SK-N-SH treated with all-trans-retinoic acid at 6 μM for 48 hours (cell line): Measurements from ENCODE around the gene TOX2.

Experiments
- ATAC-seq: fragments of 200-7000 bp; cut with Tn5 transposase; 3 replicates; pipeline ENCODE4 v1.9.1; 2020; ENCODE audit warnings: mild to moderate bottlenecking, moderate library complexity
- ARNTL ChIP-seq: fragments of 450-650 bp; formaldehyde crosslinking; IDR thresholded peaks from 2 replicates; pipeline ENCODE4 v1.5.0; 2020; ENCODE audit warnings: low read depth, mild to moderate bottlenecking, moderate library complexity, borderline replicate concordance
- BACH2 ChIP-seq: fragments of 250-450 bp; sonication (Bioruptor Pico); IDR thresholded peaks from 2 replicates; pipeline ENCODE4 v1.9.0; 2021; ENCODE audit warnings: mild to moderate bottlenecking, borderline replicate concordance
- CREB5 ChIP-seq: fragments of 250-450 bp; sonication (Bioruptor Pico); IDR thresholded peaks from 2 replicates; pipeline ENCODE4 v1.5.1; 2020; ENCODE audit warnings: low read depth, mild to moderate bottlenecking, moderate library complexity
- ESRRG ChIP-seq: fragments of 250-450 bp; sonication (Bioruptor Pico); IDR thresholded peaks from 2 replicates; pipeline ENCODE4 v1.6.1; 2021; ENCODE audit warnings: mild to moderate bottlenecking
- OSR1 ChIP-seq: fragments of 250-450 bp; sonication (Bioruptor Pico); IDR thresholded peaks from 2 replicates; pipeline ENCODE4 v1.8.0; 2022; ENCODE audit warnings: moderate library complexity, mild to moderate bottlenecking, inconsistent platforms
- PPARA ChIP-seq: fragments of 250-450 bp; sonication (Bioruptor Pico); IDR thresholded peaks from 2 replicates; pipeline ENCODE4 v1.5.0; 2020; ENCODE audit warnings: mild to moderate bottlenecking, borderline replicate concordance
- RARB ChIP-seq: fragments of 250-450 bp; sonication (Bioruptor Pico); IDR thresholded peaks from 2 replicates; pipeline ENCODE4 v1.8.0; 2021; ENCODE audit warnings: mild to moderate bottlenecking, moderate library complexity
- SNAI2 ChIP-seq: fragments of 250-450 bp; sonication (Bioruptor Pico); IDR thresholded peaks from 2 replicates; pipeline ENCODE4 v1.5.0; 2020; ENCODE audit warnings: mild to moderate bottlenecking, moderate library complexity
- TCF4 ChIP-seq: fragments of 250-450 bp; sonication (Bioruptor Pico); IDR thresholded peaks from 2 replicates; pipeline ENCODE4 v1.8.0; 2021; ENCODE audit warnings: mild to moderate bottlenecking, moderate library complexity, borderline replicate concordance
- TOX ChIP-seq: fragments of 250-450 bp; sonication (Bioruptor Pico); IDR thresholded peaks from 2 replicates; pipeline ENCODE4 v1.8.0; 2021; ENCODE audit warnings: mild to moderate bottlenecking, moderate library complexity, borderline replicate concordance
- ZC3H10 ChIP-seq: fragments of 250-450 bp; sonication (Bioruptor Pico); IDR thresholded peaks from 2 replicates; pipeline ENCODE4 v1.5.1; 2021; ENCODE audit warnings: mild to moderate bottlenecking, moderate library complexity
- ZFP30 ChIP-seq: fragments of 450-650 bp; formaldehyde crosslinking; IDR thresholded peaks from 2 replicates; pipeline ENCODE4 v1.5.0; 2022; ENCODE audit warnings: mild to moderate bottlenecking, moderate library complexity
- ZNF565 ChIP-seq: fragments of 450-650 bp; formaldehyde crosslinking; conservative IDR thresholded peaks from 2 replicates; pipeline ENCODE4 v1.5.0; 2020; ENCODE audit warnings: low read depth, mild to moderate bottlenecking, moderate library complexity
- TF ChIP-seq, protein P1 (sequence below): fragments of 250-450 bp; sonication (Bioruptor Pico); IDR thresholded peaks from 2 replicates; pipeline ENCODE4 v1.5.1; 2021; ENCODE audit warnings: mild to moderate bottlenecking, moderate library complexity
- TF ChIP-seq, protein P2 (sequence below): fragments of 250-450 bp; sonication (Bioruptor Pico); IDR thresholded peaks from 2 replicates; pipeline ENCODE4 v1.5.0; 2020; ENCODE audit warnings: mild to moderate bottlenecking, moderate library complexity
- TF ChIP-seq, protein P3 (sequence below): fragments of 250-450 bp; sonication (Bioruptor Pico); IDR thresholded peaks from 2 replicates; pipeline ENCODE4 v1.8.0; 2020; ENCODE audit warnings: mild to moderate bottlenecking, moderate library complexity, borderline replicate concordance

The TOX2 gene

GRCh38 chr20:44006126-44006525 is 91.5 kb downstream of the TOX2 start (continued):
- TF ChIP-seq CREB5 (CRISPR knock-in tag) = no peak
- no peak for TF ChIP-seq PPARA (CRISPR knock-in tag)
- no peak for TF ChIP-seq ARNTL (CRISPR knock-in tag)
- no peak for TF ChIP-seq RARB (CRISPR knock-in tag)
- TF ChIP-seq, protein P1, sequence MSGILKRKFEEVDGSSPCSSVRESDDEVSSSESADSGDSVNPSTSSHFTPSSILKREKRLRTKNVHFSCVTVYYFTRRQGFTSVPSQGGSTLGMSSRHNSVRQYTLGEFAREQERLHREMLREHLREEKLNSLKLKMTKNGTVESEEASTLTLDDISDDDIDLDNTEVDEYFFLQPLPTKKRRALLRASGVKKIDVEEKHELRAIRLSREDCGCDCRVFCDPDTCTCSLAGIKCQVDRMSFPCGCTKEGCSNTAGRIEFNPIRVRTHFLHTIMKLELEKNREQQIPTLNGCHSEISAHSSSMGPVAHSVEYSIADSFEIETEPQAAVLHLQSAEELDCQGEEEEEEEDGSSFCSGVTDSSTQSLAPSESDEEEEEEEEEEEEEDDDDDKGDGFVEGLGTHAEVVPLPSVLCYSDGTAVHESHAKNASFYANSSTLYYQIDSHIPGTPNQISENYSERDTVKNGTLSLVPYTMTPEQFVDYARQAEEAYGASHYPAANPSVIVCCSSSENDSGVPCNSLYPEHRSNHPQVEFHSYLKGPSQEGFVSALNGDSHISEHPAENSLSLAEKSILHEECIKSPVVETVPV (CRISPR knock-in tag) = no peak
- TF ChIP-seq OSR1 = no peak
- TF ChIP-seq, protein P2, sequence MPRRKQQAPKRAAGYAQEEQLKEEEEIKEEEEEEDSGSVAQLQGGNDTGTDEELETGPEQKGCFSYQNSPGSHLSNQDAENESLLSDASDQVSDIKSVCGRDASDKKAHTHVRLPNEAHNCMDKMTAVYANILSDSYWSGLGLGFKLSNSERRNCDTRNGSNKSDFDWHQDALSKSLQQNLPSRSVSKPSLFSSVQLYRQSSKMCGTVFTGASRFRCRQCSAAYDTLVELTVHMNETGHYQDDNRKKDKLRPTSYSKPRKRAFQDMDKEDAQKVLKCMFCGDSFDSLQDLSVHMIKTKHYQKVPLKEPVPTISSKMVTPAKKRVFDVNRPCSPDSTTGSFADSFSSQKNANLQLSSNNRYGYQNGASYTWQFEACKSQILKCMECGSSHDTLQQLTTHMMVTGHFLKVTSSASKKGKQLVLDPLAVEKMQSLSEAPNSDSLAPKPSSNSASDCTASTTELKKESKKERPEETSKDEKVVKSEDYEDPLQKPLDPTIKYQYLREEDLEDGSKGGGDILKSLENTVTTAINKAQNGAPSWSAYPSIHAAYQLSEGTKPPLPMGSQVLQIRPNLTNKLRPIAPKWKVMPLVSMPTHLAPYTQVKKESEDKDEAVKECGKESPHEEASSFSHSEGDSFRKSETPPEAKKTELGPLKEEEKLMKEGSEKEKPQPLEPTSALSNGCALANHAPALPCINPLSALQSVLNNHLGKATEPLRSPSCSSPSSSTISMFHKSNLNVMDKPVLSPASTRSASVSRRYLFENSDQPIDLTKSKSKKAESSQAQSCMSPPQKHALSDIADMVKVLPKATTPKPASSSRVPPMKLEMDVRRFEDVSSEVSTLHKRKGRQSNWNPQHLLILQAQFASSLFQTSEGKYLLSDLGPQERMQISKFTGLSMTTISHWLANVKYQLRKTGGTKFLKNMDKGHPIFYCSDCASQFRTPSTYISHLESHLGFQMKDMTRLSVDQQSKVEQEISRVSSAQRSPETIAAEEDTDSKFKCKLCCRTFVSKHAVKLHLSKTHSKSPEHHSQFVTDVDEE = no peak
- TF ChIP-seq ESRRG (CRISPR knock-in tag) = no peak
- TF ChIP-seq TCF4 = no peak

DNA sequence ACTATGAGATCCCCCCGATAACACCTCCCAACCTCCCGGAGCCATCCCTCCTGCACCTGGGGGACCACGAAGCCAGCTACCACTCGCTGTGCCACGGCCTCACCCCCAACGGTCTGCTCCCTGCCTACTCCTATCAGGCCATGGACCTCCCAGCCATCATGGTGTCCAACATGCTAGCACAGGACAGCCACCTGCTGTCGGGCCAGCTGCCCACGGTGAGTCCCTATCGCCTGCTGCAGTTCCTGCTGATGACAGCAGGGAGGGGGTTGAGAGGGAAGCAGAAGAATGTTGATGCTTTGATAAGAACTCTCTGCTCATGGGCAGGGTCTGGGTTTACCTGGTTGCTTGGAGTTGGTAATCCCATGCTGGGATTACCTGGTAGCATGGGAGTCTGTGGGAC is 91.9 kb downstream of the TOX2 start:
- ATAC-seq = no peak
- TF ChIP-seq PPARA (CRISPR knock-in tag) (no peak), ZFP30 (CRISPR knock-in tag) (no peak), TOX (CRISPR knock-in tag) (no peak), CREB5 (CRISPR knock-in tag) (no peak), SNAI2 (CRISPR knock-in tag) (no peak), ZC3H10 (CRISPR knock-in tag) (no peak)

- TF ChIP-seq SNAI2 (CRISPR knock-in tag) = no peak
- no peak for TF ChIP-seq ZNF565 (CRISPR knock-in tag)
- TF ChIP-seq, protein P3, sequence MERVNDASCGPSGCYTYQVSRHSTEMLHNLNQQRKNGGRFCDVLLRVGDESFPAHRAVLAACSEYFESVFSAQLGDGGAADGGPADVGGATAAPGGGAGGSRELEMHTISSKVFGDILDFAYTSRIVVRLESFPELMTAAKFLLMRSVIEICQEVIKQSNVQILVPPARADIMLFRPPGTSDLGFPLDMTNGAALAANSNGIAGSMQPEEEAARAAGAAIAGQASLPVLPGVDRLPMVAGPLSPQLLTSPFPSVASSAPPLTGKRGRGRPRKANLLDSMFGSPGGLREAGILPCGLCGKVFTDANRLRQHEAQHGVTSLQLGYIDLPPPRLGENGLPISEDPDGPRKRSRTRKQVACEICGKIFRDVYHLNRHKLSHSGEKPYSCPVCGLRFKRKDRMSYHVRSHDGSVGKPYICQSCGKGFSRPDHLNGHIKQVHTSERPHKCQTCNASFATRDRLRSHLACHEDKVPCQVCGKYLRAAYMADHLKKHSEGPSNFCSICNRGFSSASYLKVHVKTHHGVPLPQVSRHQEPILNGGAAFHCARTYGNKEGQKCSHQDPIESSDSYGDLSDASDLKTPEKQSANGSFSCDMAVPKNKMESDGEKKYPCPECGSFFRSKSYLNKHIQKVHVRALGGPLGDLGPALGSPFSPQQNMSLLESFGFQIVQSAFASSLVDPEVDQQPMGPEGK (CRISPR knock-in tag) = no peak
- no peak for TF ChIP-seq RARB (CRISPR knock-in tag)
- no peak for TF ChIP-seq PPARA (CRISPR knock-in tag)
- TF ChIP-seq, protein P1 (CRISPR knock-in tag) = no peak
- no peak for TF ChIP-seq BACH2 (CRISPR knock-in tag)
- no peak for ATAC-seq
These were observed 94.4 kb downstream of the TOX2 start for GRCh38 chr20:44008806-44009678.
